ENCODE data around the gene MTUS2.

MTUS2 gene

GRCh38 chr13:29136341-29136740, 316.2 kb downstream of the MTUS2 start:
- no peak overlapping the region for H3K4me3 ChIP-seq (ENCODE audit: low read length)
- 85% methylated on average over 2 of the region's 2 CpGs for WGBS
- H3K36me3 ChIP-seq (ENCODE audit: insufficient read depth, low read length), result no peaks in the 10 kb centered on the region
- H3K27ac ChIP-seq (ENCODE audit: low read depth, low read length), result no peak overlapping the region
- H3K4me1 ChIP-seq (ENCODE audit: insufficient read depth, low read length), result no peaks in the 10 kb centered on the region
- no peak overlapping the region for H3K9ac ChIP-seq (ENCODE audit: low read depth, low read length)
- H3K27me3 ChIP-seq (ENCODE audit: insufficient read depth, low read length), result no peaks in the 10 kb centered on the region
- peaks cover 69% of the 10 kb centered on the region for H3K9me3 ChIP-seq (ENCODE audit: insufficient read depth, low read depth, low read length)

GRCh38 chr13:29137016-29137415, 316.9 kb downstream of the MTUS2 start:
- WGBS, result no CpG with 5 or more reads among the region's 1 CpG
- Histone ChIP-seq H3K4me3 (ENCODE audit: low read length) (no peak overlapping the region), H3K9ac (ENCODE audit: low read depth, low read length) (no peak overlapping the region), H3K4me1 (ENCODE audit: insufficient read depth, low read length) (no peaks in the 10 kb centered on the region), H3K27me3 (ENCODE audit: insufficient read depth, low read length) (no peaks in the 10 kb centered on the region), H3K27ac (ENCODE audit: low read depth, low read length) (no peak overlapping the region), H3K36me3 (ENCODE audit: insufficient read depth, low read length) (no peaks in the 10 kb centered on the region), H3K9me3 (ENCODE audit: insufficient read depth, low read depth, low read length) (peaks cover 66% of the 10 kb centered on the region)

DNA sequence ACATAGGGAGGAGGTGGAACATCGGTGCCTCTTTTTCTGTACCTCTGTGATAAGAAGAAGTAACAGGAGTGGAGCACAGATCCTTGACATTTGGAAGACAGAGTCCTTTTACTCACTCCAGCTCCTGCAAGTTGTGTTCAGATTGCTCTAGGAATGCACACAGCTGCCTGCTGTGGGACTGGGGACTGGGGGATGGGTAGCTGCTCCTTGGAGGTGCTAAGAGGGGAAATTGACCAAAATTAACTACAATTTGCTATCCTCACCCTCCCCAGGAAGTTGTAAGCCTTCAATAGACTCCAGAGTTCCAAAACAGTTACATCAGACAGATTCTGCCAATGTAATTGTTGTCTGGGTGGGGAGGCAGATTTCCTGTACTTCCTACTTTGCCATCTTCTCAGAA, 317.9 kb downstream of the MTUS2 start:
- 57% methylated on average over 1 of the region's 1 CpG for WGBS
- Histone ChIP-seq H3K9ac (ENCODE audit: low read depth, low read length) (no peak overlapping the region), H3K4me3 (ENCODE audit: low read length) (no peak overlapping the region), H3K27ac (ENCODE audit: low read depth, low read length) (no peak overlapping the region), H3K36me3 (ENCODE audit: insufficient read depth, low read length) (no peaks in the 10 kb centered on the region), H3K9me3 (ENCODE audit: insufficient read depth, low read depth, low read length) (peaks cover 64% of the 10 kb centered on the region), H3K4me1 (ENCODE audit: insufficient read depth, low read length) (no peaks in the 10 kb centered on the region), H3K27me3 (ENCODE audit: insufficient read depth, low read length) (no peaks in the 10 kb centered on the region)

GRCh38 chr13:29140277-29140676, 320.1 kb downstream of the MTUS2 start:
- 83% methylated on average over 4 of the region's 4 CpGs for WGBS
- H3K27me3 ChIP-seq (ENCODE audit: insufficient read depth, low read length), result no peaks in the 10 kb centered on the region

GRCh38 chr13:29143847-29144246, 323.7 kb downstream of the MTUS2 start:
- Histone ChIP-seq H3K27me3 (ENCODE audit: insufficient read depth, low read length) (no peaks in the 10 kb centered on the region), H3K9ac (ENCODE audit: low read depth, low read length) (no peak overlapping the region), H3K36me3 (ENCODE audit: insufficient read depth, low read length) (no peaks in the 10 kb centered on the region), H3K4me3 (ENCODE audit: low read length) (no peak overlapping the region), H3K4me1 (ENCODE audit: insufficient read depth, low read length) (no peaks in the 10 kb centered on the region), H3K9me3 (ENCODE audit: insufficient read depth, low read depth, low read length) (peaks cover 64% of the 10 kb centered on the region), H3K27ac (ENCODE audit: low read depth, low read length) (no peak overlapping the region)
- 88% methylated on average over 1 of the region's 1 CpG for WGBS

More at GRCh38 chr13:29140277-29140676, 320.1 kb downstream of the MTUS2 start:
- H3K9me3 ChIP-seq (ENCODE audit: insufficient read depth, low read depth, low read length), result peaks cover 65% of the 10 kb centered on the region
- H3K4me1 ChIP-seq (ENCODE audit: insufficient read depth, low read length), result no peaks in the 10 kb centered on the region
- H3K36me3 ChIP-seq (ENCODE audit: insufficient read depth, low read length), result no peaks in the 10 kb centered on the region
- no peak overlapping the region for H3K4me3 ChIP-seq (ENCODE audit: low read length)
- H3K27ac ChIP-seq (ENCODE audit: low read depth, low read length), result no peak overlapping the region
- H3K9ac ChIP-seq (ENCODE audit: low read depth, low read length), result no peak overlapping the region

- Histone ChIP-seq H3K4me1 (ENCODE audit: insufficient read depth, low read length) (no peaks in the 10 kb centered on the region), H3K9me3 (ENCODE audit: insufficient read depth, low read depth, low read length) (peaks cover 71% of the 10 kb centered on the region), H3K36me3 (ENCODE audit: insufficient read depth, low read length) (no peaks in the 10 kb centered on the region), H3K4me3 (ENCODE audit: low read length) (no peak overlapping the region), H3K27me3 (ENCODE audit: insufficient read depth, low read length) (no peaks in the 10 kb centered on the region), H3K9ac (ENCODE audit: low read depth, low read length) (no peak overlapping the region), H3K27ac (ENCODE audit: low read depth, low read length) (no peak overlapping the region)
- WGBS, result 80% methylated on average over 2 of the region's 2 CpGs
Measured at GRCh38 chr13:29154390-29154789, 334.3 kb downstream of the MTUS2 start.

- 67% methylated on average over 1 of the region's 1 CpG for WGBS
- Histone ChIP-seq H3K4me3 (ENCODE audit: low read length) (no peak overlapping the region), H3K4me1 (ENCODE audit: insufficient read depth, low read length) (no peaks in the 10 kb centered on the region), H3K36me3 (ENCODE audit: insufficient read depth, low read length) (no peaks in the 10 kb centered on the region), H3K27me3 (ENCODE audit: insufficient read depth, low read length) (no peaks in the 10 kb centered on the region), H3K9me3 (ENCODE audit: insufficient read depth, low read depth, low read length) (peaks cover 71% of the 10 kb centered on the region), H3K9ac (ENCODE audit: low read depth, low read length) (no peak overlapping the region), H3K27ac (ENCODE audit: low read depth, low read length) (no peak overlapping the region)
Measured at GRCh38 chr13:29156136-29156535, 336.0 kb downstream of the MTUS2 start.

GRCh38 chr13:29159871-29160270, 339.7 kb downstream of the MTUS2 start:
- H3K4me1 ChIP-seq (ENCODE audit: insufficient read depth, low read length), result no peaks in the 10 kb centered on the region
- no peak overlapping the region for H3K27ac ChIP-seq (ENCODE audit: low read depth, low read length)
- 91% methylated on average over 5 of the region's 5 CpGs for WGBS
- H3K27me3 ChIP-seq (ENCODE audit: insufficient read depth, low read length), result no peaks in the 10 kb centered on the region
- peaks cover 56% of the 10 kb centered on the region for H3K9me3 ChIP-seq (ENCODE audit: insufficient read depth, low read depth, low read length)
- H3K9ac ChIP-seq (ENCODE audit: low read depth, low read length), result no peak overlapping the region
- H3K36me3 ChIP-seq (ENCODE audit: insufficient read depth, low read length), result no peaks in the 10 kb centered on the region
- H3K4me3 ChIP-seq (ENCODE audit: low read length), result no peak overlapping the region

DNA sequence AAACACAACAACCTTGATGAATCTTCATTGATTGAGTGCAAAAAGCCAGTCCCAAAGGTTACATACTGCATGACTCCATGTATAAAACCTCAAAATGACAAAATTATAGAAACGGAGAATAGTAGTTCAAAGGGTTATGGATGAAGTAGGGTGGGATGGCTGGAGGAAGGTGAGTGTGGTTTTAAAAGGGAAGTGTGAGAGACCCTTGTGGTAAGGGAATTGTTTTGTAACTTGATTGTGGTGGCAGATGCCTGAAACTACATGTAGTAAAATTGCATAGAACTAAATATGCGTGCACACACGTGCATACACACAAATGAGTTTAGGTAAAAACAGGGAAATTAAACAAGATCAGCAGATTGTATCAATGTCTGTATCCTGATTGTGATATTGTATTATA, 340.7 kb downstream of the MTUS2 start:
- peaks cover 58% of the 10 kb centered on the region for H3K9me3 ChIP-seq (ENCODE audit: insufficient read depth, low read depth, low read length)

GRCh38 chr13:29161676-29162075, 341.5 kb downstream of the MTUS2 start:
- no peaks in the 10 kb centered on the region for H3K27me3 ChIP-seq (ENCODE audit: insufficient read depth, low read length)
- no peaks in the 10 kb centered on the region for H3K36me3 ChIP-seq (ENCODE audit: insufficient read depth, low read length)
- WGBS, result 63% methylated on average over 6 of the region's 6 CpGs
- peaks cover 57% of the 10 kb centered on the region for H3K9me3 ChIP-seq (ENCODE audit: insufficient read depth, low read depth, low read length)
- no peak overlapping the region for H3K27ac ChIP-seq (ENCODE audit: low read depth, low read length)
- H3K4me3 ChIP-seq (ENCODE audit: low read length), result no peak overlapping the region
- H3K4me1 ChIP-seq (ENCODE audit: insufficient read depth, low read length), result no peaks in the 10 kb centered on the region
- no peak overlapping the region for H3K9ac ChIP-seq (ENCODE audit: low read depth, low read length)

More for the DNA sequence above, 340.7 kb downstream of the MTUS2 start:
- Histone ChIP-seq H3K4me3 (ENCODE audit: low read length) (no peak overlapping the region), H3K27me3 (ENCODE audit: insufficient read depth, low read length) (no peaks in the 10 kb centered on the region), H3K9ac (ENCODE audit: low read depth, low read length) (no peak overlapping the region), H3K27ac (ENCODE audit: low read depth, low read length) (no peak overlapping the region), H3K4me1 (ENCODE audit: insufficient read depth, low read length) (no peaks in the 10 kb centered on the region), H3K36me3 (ENCODE audit: insufficient read depth, low read length) (no peaks in the 10 kb centered on the region)
- WGBS, result over 99% methylated on average over 3 of the region's 3 CpGs

DNA sequence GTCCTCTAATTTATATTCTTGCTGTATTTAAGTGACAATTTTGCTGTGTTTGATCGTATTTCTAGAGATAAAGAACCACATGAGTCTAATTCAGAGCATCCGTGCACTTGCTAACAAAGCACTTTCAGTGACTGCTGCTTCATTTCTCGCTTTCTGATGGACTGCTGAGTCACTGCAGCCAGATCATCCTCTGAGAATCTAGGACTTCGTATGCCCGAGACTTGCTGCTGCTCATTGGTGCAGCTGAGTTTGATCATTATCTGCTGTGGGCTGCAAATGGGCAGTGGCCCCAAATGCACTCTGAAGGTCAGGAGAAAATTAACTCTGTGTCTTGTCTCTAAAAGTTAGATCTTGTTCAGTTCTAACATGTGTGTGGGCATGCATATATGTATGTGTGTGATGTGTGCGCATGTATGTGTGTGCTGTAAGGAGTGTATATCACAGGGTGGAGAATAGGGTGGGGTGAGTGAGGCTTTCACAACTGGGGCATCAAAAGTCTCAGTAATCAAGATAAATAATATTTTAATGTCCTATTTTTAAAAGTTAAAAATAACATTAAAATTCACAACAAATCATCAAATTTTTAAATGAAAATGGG, 342.6 kb downstream of the MTUS2 start:
- no peaks in the 10 kb centered on the region for H3K27me3 ChIP-seq (ENCODE audit: insufficient read depth, low read length)
- no peaks in the 10 kb centered on the region for H3K36me3 ChIP-seq (ENCODE audit: insufficient read depth, low read length)
- no peak overlapping the region for H3K4me3 ChIP-seq (ENCODE audit: low read length)
- no peaks in the 10 kb centered on the region for H3K4me1 ChIP-seq (ENCODE audit: insufficient read depth, low read length)
- H3K9ac ChIP-seq (ENCODE audit: low read depth, low read length), result no peak overlapping the region
- peaks cover 51% of the 10 kb centered on the region for H3K9me3 ChIP-seq (ENCODE audit: insufficient read depth, low read depth, low read length)
- no peak overlapping the region for H3K27ac ChIP-seq (ENCODE audit: low read depth, low read length)
- 70% methylated on average over 6 of the region's 6 CpGs for WGBS

DNA sequence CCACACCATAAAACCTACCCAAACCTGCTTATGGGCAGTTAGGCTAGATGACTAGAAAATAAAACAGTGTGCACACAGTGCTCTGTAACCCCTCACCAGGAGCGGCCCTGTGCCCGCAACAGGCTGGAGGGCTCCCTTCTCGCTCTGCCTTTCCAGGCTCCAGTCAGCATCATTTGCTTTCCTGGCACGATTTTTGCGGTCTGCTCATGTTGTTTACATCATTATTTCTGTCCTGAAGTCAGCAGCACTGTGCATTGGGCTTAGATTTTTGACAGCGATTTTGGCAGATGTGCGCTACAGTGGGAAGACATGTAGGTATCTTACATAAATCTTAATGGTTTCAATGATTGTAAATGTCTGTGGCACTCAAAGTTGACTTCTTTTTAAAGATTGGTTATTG, 344.0 kb downstream of the MTUS2 start:
- H3K27me3 ChIP-seq (ENCODE audit: insufficient read depth, low read length), result no peaks in the 10 kb centered on the region
- H3K27ac ChIP-seq (ENCODE audit: low read depth, low read length), result no peak overlapping the region
- 88% methylated on average over 7 of the region's 7 CpGs for WGBS
- H3K9me3 ChIP-seq (ENCODE audit: insufficient read depth, low read depth, low read length), result peaks cover 51% of the 10 kb centered on the region
- no peak overlapping the region for H3K9ac ChIP-seq (ENCODE audit: low read depth, low read length)
- H3K4me1 ChIP-seq (ENCODE audit: insufficient read depth, low read length), result no peaks in the 10 kb centered on the region
- H3K4me3 ChIP-seq (ENCODE audit: low read length), result no peak overlapping the region
- H3K36me3 ChIP-seq (ENCODE audit: insufficient read depth, low read length), result no peaks in the 10 kb centered on the region

Data from HUES64 (cell line).